OCI-LY1 (cell line): Measurements from ENCODE around the gene ENPP3.

ENCODE experiments used
- H2AFZ ChIP-seq: fragments of 200-600 bp; sonication (generic), shearing (Covaris generic); 2 replicates; pipeline ENCODE4 v1.6.0; 2014; ENCODE audit warnings: antibody characterized with exemption, mild to moderate bottlenecking, low read length
- H3F3A ChIP-seq: fragments of 200-600 bp; sonication (generic), shearing (Covaris generic); 2 replicates; pipeline ENCODE4 v1.6.0; 2014; ENCODE audit warnings: mild to moderate bottlenecking, antibody characterized with exemption, low read length, moderate library complexity; ENCODE audit not compliant: insufficient read depth
- H3K27ac ChIP-seq: fragments of 200-600 bp; sonication (generic); 2 replicates; pipeline ENCODE4 v1.5.1; 2014; ENCODE audit warnings: low read length, mixed run types, mild to moderate bottlenecking, low read depth; ENCODE audit not compliant: poor library complexity, severe bottlenecking
- H3K27me3 ChIP-seq: fragments of 200-600 bp; sonication (generic); 2 replicates; pipeline ENCODE4 v1.6.0; 2014; ENCODE audit warnings: antibody characterized with exemption, mild to moderate bottlenecking, low read length, moderate library complexity; ENCODE audit not compliant: insufficient read depth
- H3K36me3 ChIP-seq: fragments of 200-600 bp; sonication (generic); 2 replicates; pipeline ENCODE4 v1.6.1; 2014; ENCODE audit warnings: mild to moderate bottlenecking, antibody characterized with exemption, low read length, moderate library complexity, mixed read lengths; ENCODE audit not compliant: insufficient read depth
- H3K4me1 ChIP-seq: fragments of 200-600 bp; sonication (generic); 2 replicates; pipeline ENCODE4 v1.5.1; 2014; ENCODE audit warnings: mild to moderate bottlenecking, low read length, moderate library complexity; ENCODE audit not compliant: insufficient read depth, severe bottlenecking
- H3K4me2 ChIP-seq: fragments of 200-600 bp; sonication (generic), shearing (Covaris generic); 2 replicates; pipeline ENCODE4 v1.6.1; 2014; ENCODE audit warnings: low read length
- H3K4me3 ChIP-seq: fragments of 200-600 bp; sonication (generic); 2 replicates; pipeline ENCODE4 v1.5.1; 2014; ENCODE audit warnings: low read length, low read depth, mild to moderate bottlenecking, mixed read lengths; ENCODE audit not compliant: poor library complexity, severe bottlenecking
- H3K79me2 ChIP-seq: fragments of 200-600 bp; shearing (Covaris generic); 2 replicates; pipeline ENCODE4 v1.6.1; 2016; ENCODE audit warnings: mixed run types, low read length, mixed read lengths; ENCODE audit not compliant: insufficient read depth
- H3K9ac ChIP-seq: fragments of 200-600 bp; sonication (generic), shearing (Covaris generic); 2 replicates; pipeline ENCODE4 v1.6.1; 2014; ENCODE audit warnings: mild to moderate bottlenecking, low read length, mixed read lengths
- H3K9me2 ChIP-seq: fragments of 200-600 bp; sonication (generic), shearing (Covaris generic); 2 replicates; pipeline ENCODE4 v1.6.1; 2014; ENCODE audit warnings: low read depth, mild to moderate bottlenecking, low read length, mixed read lengths
- H3K9me3 ChIP-seq: fragments of 200-600 bp; shearing (Covaris generic); 2 replicates; pipeline ENCODE4 v1.6.1; 2014; ENCODE audit warnings: low read length, mixed read lengths
- H4K20me1 ChIP-seq: fragments of 200-600 bp; sonication (generic), shearing (Covaris generic); 2 replicates; pipeline ENCODE4 v1.6.0; 2016; ENCODE audit warnings: mild to moderate bottlenecking, low read length; ENCODE audit not compliant: insufficient read depth
- CTCF ChIP-seq: fragments of 200-600 bp; sonication (generic), shearing (Covaris generic); IDR thresholded peaks from 2 replicates; pipeline ENCODE4 v1.5.1; 2017; ENCODE audit warnings: mild to moderate bottlenecking, antibody characterized with exemption, low read length, moderate library complexity, mixed read lengths
- EZH2 ChIP-seq: fragments of 200-600 bp; sonication (generic), shearing (Covaris generic); IDR thresholded peaks from 2 replicates; pipeline ENCODE4 v1.8.0; 2017; ENCODE audit warnings: borderline replicate concordance, mixed run types, mild to moderate bottlenecking, antibody characterized with exemption, low read length, moderate library complexity, mixed read lengths

Gene ENPP3

GRCh38 chr6:131600716-131601115, 36.4 kb upstream of the ENPP3 start:
- H2AFZ ChIP-seq = no peak overlapping the region
- no peaks in the 10 kb centered on the region for H3K9me2 ChIP-seq
- no peaks in the 10 kb centered on the region for H3K79me2 ChIP-seq
- no peak overlapping the region for H3K4me3 ChIP-seq
- H3K4me1 ChIP-seq = no peaks in the 10 kb centered on the region
- H3K9ac ChIP-seq = no peak overlapping the region
- peaks cover 79% of the 10 kb centered on the region for H3K36me3 ChIP-seq
- no peaks in the 10 kb centered on the region for H3K27me3 ChIP-seq
- no peak overlapping the region for H3K4me2 ChIP-seq
- TF ChIP-seq CTCF = no peak
- no peak for TF ChIP-seq EZH2
- no peaks in the 10 kb centered on the region for H3F3A ChIP-seq
- no peaks in the 10 kb centered on the region for H4K20me1 ChIP-seq
- H3K9me3 ChIP-seq = no peaks in the 10 kb centered on the region
- no peak overlapping the region for H3K27ac ChIP-seq

GRCh38 chr6:131602781-131603312, 34.3 kb upstream of the ENPP3 start:
- H3K9me2 ChIP-seq = no peaks in the 10 kb centered on the region
- H3K4me2 ChIP-seq = no peak overlapping the region
- no peaks in the 10 kb centered on the region for H3K9me3 ChIP-seq
- peaks cover 73% of the 10 kb centered on the region for H3K36me3 ChIP-seq
- H3K27me3 ChIP-seq = no peaks in the 10 kb centered on the region
- H2AFZ ChIP-seq = no peak overlapping the region
- no peaks in the 10 kb centered on the region for H3K4me1 ChIP-seq
- no peaks in the 10 kb centered on the region for H4K20me1 ChIP-seq
- no peak overlapping the region for H3K9ac ChIP-seq
- no peak overlapping the region for H3K4me3 ChIP-seq
- TF ChIP-seq CTCF (no peak), EZH2 (no peak)
- no peaks in the 10 kb centered on the region for H3K79me2 ChIP-seq
- H3K27ac ChIP-seq = no peak overlapping the region
- no peaks in the 10 kb centered on the region for H3F3A ChIP-seq

- Histone ChIP-seq H3K27me3 (no peaks in the 10 kb centered on the region), H3K36me3 (peaks cover 72% of the 10 kb centered on the region), H4K20me1 (no peaks in the 10 kb centered on the region)
Measured at GRCh38 chr6:131613296-131613925, 23.7 kb upstream of the ENPP3 start.

More at GRCh38 chr6:131613296-131613925, 23.7 kb upstream of the ENPP3 start:
- H3K27ac ChIP-seq = no peak overlapping the region
- H3K4me3 ChIP-seq = no peak overlapping the region
- H3K9ac ChIP-seq = no peak overlapping the region
- no peak overlapping the region for H3K4me2 ChIP-seq
- H3K9me3 ChIP-seq = no peaks in the 10 kb centered on the region
- H3K4me1 ChIP-seq = no peaks in the 10 kb centered on the region
- no peaks in the 10 kb centered on the region for H3K9me2 ChIP-seq
- TF ChIP-seq CTCF = no peak
- TF ChIP-seq EZH2 = no peak
- no peaks in the 10 kb centered on the region for H3K79me2 ChIP-seq
- H3F3A ChIP-seq = no peaks in the 10 kb centered on the region
- no peak overlapping the region for H2AFZ ChIP-seq
